Skin epidermis (tissue), 12 donors: ENCODE measurements around the gene WRAP73.

ENCODE experiments used
- H3K27ac ChIP-seq, 21 experiments: fragments of 200-600 bp; sonication (generic) in 11 of 21; one replicate each; pipeline ENCODE4 v1.5.0; 2020; ENCODE audit warnings: mild to moderate bottlenecking in 3 of 21, inconsistent platforms in 2 of 21, moderate library complexity in 2 of 21
- H3K4me3 ChIP-seq, 7 experiments: fragments of 200-600 bp; sonication (generic) in 2 of 7; one replicate each; pipeline ENCODE4 v1.5.0; 2020; ENCODE audit warnings: inconsistent platforms in 2 of 7, mild to moderate bottlenecking in 2 of 7, moderate library complexity in 1 of 7

WRAP73 gene

DNA sequence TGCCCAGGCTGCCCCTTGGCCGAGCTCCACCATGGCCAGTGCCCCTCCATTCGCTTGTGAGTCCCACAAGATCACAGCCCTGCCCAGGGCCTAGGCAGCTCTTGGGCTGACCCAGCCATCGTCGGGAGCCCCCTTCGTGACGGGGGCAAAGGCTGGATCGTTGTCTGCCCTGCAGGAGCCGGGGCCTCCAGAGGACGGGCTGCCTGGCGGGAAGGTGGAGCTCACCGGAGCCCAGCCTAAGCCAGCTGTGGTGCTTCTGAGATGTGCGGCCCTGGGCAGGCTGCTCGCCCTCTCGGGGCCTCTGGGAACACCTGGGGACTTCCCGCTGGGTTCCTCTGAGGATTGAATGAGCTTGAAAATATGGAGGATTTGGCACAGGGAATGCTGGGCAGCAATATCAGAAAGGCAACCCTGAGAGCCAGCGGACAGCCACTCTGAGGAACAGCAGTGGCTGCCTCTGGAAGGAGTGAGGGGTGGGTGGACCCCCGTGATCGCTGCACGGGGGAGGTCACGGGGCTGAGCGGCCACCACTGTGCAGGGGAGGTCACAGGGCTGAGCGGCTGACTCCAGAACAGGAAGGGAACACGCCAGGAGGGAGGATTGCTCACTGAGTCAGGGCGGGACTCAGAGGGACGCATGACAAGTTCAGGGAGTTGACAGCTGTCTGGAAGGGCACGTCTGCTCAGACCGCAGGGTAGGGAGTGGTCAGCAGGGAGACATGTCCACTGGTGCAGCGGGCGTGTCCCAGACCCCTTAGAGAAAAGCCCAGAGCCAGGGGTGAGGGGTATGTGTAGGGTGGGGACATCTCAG is 21.7 kb upstream of the WRAP73 start:
- no peak overlapping the region for H3K27ac ChIP-seq
- no peak overlapping the region for H3K4me3 ChIP-seq

DNA sequence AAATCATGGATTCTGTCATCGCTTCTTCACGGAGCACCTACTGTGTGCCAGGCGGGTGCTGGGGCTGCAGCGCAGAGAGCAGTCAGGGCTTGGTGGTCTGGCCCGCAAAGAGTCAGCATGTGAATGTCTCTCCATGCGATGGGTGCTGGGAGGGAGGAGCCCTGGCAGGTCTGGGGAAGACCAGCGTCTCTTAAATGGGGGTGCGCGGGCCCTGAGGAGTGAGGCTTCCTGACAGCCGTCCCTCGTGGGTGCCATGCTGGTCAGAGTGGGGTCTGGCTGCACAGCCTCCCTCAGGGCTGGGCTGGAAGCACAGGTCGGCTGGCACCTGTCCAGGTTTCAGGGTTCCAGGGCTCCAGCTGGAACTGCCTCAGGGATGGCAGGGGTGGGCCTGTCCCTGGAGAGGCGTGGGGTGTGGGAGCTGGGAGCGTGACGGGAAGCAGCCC is 20.9 kb upstream of the WRAP73 start:
- no peak overlapping the region for H3K27ac ChIP-seq
- H3K4me3 ChIP-seq: no peak overlapping the region

DNA sequence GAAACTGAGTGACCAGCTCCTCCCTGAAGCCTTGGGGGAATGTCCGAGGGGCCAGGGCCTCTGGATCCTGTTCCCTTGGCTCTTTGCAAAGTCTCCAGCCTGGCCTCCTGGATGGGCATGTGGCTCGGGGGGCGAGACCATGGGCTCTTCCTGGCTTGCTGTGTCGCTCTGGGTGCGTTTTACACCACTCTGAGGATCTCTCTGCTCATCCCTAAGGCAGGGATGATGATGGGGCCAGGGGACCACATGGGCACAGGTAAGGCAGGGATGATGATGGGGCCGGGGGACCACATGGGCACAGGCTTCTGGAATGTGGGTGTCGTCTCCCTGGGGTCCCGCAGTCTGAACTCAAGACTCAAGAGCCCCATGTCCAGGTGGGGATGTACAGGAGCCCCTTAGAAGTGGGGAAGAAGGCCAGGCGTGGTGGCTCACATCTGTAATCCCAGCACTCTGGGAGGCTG is 20.1 kb upstream of the WRAP73 start:
- Histone ChIP-seq H3K4me3 (no peak overlapping the region), H3K27ac (no peak overlapping the region)

DNA sequence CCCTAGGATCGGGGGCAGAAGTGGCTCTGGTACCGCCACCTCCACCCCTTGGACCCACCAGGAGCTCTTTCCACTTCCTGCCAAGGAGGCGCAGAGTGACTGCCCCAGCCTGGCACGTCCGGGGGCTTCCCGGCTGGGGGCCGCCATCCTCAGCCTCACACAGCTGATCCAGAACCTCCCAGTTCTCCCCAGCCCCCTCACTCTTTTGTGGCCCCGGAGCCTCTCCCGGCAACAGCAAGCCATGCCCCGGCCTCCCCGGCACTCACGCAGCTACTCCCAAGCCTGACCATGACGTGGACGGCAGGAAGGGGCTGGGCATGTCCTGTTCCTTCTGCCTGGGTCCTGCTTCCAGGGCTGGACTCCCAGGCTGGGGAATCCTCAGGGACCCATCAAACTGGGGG is 19.5 kb upstream of the WRAP73 start:
- Histone ChIP-seq H3K27ac (no peak overlapping the region), H3K4me3 (no peak overlapping the region)

DNA sequence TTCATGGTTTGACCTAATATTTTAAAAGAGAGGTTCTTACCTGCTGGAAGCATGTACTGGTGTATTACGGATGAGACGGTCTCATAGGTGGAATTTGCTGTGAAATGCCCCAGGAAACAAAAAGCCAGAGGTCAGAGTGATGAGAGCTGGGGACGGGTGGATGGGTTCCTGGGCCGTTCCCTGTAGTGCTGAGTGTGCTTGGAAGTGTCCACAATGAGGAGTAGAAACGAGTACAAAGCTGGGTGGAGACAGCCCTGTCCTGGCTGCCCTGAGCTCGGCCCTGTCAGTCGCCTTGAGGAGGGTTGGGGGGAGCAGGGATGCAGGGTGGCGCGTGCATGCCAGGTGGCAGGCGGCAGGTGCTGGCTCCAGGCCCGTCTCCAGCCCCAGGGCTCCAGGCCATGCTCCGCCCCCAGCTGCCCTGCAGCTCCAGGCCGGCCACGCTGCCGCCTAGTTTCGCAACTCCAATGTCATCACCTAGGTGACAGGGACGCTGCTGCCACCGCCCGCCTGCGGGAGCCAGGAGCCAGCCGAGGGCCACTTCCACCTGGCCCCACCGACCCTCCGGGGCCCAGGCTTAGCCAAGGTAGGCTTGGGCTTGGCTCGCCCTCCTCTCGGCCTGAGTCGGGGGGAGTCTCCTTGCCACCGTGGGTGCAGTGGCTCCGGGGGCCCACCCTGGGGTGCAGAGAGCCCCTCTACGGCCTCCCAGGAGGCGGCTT is 18.8 kb upstream of the WRAP73 start:
- Histone ChIP-seq H3K27ac (no peak overlapping the region), H3K4me3 (no peak overlapping the region)

DNA sequence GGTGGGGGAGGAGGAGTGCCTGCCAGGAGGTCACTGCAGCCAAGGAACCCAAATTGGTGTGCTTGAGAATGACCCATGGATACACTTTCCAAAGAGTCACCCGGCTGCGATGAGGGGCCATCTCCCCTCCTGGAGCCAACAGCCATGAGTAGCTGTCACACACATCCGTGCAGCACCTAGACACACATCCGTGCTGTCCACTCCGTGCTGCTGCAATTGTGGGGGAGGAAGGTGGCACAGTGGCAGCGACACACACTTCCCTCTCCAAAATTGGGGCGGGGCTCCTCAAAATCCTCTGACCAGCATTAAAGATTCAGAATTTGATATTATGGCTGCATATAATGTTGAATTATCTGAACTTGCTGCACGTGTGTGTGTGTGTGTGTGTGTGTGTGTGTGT is 18.2 kb upstream of the WRAP73 start:
- no peak overlapping the region for H3K4me3 ChIP-seq

DNA sequence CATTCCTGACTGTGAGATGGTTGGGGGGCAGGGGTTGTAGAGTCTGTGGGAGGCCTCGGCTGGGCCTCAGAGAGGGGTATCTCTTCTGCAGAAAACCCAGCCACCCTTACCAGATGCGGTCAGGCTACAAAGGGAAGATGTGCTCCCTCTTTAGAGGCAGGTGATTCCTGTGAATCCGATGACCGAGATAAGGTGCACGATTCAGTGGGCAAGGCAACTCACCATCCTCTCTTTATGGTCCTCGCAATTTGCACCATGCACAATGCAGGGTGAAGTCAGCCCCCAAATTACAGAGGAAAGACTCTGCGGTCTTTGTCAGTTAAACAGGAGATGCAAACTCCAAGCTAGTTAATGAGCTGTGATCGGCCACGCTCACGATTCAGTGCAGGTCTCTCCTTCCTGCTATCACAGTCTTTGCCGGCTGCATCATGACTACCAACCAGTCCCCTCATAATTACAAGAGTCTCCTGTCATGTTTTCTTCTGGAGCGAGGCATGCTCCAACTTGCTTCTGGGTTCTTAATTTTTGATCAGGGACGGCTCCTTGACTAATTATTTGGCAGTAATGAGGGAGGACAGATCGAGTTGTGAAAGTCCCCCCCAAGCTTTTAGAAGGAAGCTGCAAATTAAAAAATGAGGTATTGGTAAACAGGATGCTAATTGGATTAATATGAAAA is 14.9 kb upstream of the WRAP73 start:
- H3K4me3 ChIP-seq: no peak overlapping the region
- no peak overlapping the region for H3K27ac ChIP-seq

More for the DNA sequence above, 18.2 kb upstream of the WRAP73 start:
- H3K27ac ChIP-seq: no peak overlapping the region

DNA sequence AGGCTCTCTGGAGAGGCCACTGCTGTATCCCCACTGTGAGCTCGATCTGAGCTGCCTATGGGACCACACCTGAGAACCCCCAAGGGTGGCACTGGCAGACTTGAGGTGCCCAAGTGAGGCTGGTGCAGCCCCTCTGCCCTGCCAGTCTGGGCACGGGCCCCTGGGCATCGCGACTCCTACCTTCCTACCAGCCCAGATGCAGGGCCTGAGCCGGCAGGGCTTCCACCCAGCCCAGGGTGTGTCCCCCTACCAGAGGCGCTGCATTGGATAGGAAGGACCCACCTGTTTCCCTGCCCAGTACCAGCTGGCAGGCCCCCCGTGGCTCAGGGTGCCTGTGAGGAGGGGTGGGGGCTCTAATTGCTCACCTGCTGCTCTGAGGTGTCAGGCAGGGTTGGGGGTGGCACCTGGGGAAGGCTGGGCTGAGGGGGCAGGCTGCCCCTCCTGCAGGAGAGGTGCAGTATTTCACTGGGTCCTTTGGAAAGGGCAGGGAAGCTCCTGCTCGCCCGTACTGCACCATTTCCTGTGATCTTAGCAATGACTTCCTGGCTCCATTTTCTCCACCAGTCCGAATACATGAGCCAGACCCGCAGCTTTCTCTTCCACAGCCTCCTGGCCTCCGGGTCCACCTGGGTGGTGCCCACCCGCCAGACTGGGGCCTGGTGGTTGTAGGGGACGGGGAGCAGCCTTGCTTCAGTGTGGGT is 14.2 kb upstream of the WRAP73 start:
- Histone ChIP-seq H3K27ac (no peak overlapping the region), H3K4me3 (no peak overlapping the region)

DNA sequence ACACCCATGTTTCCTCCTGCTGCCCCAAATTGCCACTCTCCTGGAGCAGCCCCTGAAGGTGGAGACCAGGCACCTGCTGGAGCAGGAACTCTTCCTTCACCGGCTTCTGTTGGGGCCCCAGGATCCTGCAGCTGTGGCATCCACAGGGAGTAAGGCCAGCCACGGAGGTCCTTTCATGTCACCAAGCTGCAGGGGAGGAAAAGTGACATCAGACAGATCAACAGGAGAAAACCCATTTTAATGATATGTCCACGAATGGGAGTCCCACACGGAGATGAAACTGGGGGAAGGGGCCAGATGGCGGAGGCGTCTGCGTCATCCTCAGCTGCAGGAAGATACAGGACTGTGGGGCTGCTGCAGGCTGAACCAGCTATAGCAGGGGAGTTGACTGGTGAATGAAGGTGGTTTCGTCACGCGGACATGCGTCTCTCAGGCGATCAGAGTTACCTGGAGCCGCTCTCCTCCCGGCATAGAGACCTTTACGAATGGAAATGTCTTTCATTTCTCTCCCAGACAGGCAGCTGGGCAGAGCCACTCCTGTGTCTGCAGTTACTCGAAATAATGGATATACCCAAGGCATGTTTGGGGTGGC is 12.3 kb upstream of the WRAP73 start:
- Histone ChIP-seq H3K27ac (no peak overlapping the region), H3K4me3 (no peak overlapping the region)

DNA sequence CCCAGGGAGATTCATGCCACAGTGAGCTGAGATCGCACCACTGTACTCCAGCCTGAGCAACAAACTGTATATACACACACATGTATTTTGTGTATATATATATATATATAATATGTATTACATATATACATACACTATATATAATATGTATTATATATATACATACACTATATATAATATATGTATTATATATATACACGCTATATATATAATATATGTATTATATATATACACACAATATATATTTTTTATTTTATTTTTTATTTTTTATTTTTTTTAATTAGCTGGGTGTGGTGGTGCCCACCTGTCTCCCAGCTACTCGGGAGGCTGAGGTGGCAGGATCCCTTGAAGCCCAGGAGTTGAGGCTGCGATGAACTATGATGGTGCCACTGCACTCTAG is 11.7 kb upstream of the WRAP73 start:
- Histone ChIP-seq H3K4me3 (no peak overlapping the region), H3K27ac (no peak overlapping the region)

DNA sequence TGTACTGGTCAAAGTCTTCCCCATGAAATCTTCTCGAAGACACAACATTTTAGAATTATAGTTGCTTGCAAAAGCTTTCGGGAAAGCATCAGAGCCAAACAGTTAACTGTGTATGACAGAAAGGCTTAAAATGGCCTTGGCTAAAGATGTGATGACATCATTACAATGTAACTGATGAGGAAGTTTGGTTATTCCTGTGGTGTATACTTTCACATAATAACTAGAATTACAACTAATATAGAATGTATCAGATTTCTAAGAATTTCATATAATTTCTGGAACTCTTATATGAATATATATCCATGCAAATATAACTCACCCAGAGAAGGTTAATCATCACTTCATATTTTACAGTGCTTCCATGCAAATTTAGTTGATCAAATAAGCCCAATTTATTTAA is 10.8 kb upstream of the WRAP73 start:
- Histone ChIP-seq H3K27ac (no peak overlapping the region), H3K4me3 (no peak overlapping the region)

DNA sequence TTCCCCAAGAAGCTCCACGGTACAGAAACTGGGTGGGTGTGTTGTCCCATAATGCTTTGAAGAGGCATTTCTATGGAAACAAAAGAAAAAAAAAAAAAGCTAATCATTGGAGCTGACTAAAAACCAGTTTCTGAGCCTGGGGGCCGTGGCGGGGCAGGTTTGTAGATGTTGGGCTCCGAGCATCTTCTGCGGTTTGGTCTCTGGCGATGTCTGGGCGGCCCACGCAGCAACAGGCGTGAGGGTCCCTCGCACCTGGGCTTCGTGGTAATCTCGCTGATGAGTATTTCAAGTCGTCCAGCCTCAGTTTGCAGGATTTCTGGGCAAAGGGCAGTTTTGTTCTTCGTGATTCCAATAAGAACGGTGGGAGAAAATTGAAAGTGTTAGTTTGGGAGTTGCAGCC is 9.2 kb upstream of the WRAP73 start:
- Histone ChIP-seq H3K4me3 (no peak overlapping the region), H3K27ac (no peak overlapping the region)

DNA sequence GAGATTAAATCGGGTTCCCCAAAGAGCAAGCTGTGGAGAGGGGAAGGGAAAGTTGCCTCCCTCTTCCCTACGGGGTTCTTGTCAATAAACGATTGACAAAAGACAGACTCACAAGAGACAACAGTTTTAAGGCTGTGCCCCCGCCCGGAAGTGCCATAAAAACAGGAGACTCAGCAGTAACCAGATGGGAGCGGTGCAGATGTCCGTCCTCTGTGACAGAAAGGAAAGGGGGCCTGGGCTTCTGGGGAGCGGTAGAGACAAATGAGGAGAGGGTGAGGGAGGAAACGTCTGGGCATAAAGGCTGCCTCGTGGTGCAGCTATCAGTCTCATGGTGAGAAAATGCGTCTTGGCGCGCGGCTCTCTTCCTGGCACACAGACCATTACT is 8.3 kb upstream of the WRAP73 start:
- no peak overlapping the region for H3K27ac ChIP-seq
- no peak overlapping the region for H3K4me3 ChIP-seq

DNA sequence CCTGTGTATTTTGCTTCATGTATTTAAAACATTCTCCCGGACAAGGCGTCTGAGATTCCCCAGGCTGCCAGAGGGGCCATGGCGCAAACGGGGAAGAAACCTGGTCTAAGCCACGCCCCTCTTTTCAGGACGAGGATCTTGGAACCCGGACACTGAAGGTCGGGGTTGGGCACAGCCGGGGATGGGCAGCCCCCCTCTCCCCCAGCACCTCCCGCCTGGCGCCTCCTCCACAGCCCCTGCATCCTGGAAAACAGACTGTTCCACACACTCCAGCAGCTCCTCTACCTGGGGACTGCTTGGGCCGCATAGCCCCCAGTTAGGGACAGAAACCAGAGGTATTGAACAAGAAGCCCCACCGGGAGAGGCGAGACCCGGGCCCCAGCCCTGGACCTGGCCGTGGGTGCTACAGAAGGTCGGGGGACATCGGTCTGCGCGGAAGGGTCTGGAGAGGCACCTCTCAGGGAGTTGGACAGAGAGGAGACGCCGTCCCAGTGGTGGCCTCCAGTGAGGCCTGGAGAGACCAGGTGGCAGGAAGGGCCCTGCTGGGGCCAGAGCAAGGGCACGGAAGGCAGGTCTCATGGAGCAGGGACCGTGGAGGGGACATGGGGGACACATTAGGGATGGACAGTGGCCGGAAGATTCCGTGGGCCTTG is 7.8 kb upstream of the WRAP73 start:
- H3K4me3 ChIP-seq: no peak overlapping the region
- H3K27ac ChIP-seq: no peak overlapping the region

DNA sequence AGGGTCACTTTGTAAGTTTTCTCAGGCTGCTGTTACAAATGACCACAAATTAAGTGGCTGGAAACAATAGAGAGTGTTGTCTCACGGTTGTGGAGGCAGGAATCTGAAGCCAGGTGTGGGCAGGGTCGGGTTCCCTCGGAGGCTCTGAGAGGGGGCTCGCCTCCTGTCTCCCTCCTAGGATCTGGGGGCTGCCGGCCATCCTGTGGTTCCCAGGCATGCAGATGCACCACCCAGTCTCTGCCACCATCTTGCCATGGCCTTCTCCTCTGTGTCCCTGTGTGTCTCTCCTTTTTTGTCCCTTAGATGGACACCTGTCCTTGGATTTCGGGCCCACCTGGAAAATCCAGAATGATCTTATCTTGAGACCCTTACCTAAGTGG is 7.2 kb upstream of the WRAP73 start:
- Histone ChIP-seq H3K4me3 (no peak overlapping the region), H3K27ac (no peak overlapping the region)

DNA sequence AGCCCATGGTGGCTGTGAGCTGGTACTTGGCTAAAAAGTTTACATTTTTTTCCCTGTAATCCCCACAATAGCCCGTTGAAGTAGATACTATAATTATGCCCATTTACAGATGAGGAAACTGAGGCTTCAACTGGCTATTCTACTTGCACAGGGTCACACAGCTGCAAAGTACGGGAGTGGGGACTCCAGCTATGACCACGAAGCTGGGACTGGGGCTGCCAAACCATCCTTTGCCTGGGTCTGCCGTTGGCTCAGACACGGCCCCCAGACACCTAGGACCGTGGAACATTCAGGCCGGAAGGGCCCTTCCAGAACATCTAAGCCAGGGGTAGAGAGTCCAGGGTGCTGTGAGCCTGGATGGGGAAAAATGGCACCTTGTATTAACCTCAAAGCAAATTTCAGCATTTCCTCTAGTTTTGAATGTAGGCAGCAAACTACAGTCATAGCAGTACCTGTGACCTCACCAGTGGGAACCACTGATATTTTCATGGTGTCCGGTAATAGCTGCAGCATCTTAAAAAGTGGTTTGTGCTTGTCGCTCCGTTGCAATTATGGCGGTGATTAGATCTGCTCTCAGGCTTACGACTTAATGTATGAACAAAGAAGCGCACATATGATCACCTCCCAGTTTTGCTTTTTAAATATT is 6.7 kb upstream of the WRAP73 start:
- H3K4me3 ChIP-seq: no peak overlapping the region
- no peak overlapping the region for H3K27ac ChIP-seq

DNA sequence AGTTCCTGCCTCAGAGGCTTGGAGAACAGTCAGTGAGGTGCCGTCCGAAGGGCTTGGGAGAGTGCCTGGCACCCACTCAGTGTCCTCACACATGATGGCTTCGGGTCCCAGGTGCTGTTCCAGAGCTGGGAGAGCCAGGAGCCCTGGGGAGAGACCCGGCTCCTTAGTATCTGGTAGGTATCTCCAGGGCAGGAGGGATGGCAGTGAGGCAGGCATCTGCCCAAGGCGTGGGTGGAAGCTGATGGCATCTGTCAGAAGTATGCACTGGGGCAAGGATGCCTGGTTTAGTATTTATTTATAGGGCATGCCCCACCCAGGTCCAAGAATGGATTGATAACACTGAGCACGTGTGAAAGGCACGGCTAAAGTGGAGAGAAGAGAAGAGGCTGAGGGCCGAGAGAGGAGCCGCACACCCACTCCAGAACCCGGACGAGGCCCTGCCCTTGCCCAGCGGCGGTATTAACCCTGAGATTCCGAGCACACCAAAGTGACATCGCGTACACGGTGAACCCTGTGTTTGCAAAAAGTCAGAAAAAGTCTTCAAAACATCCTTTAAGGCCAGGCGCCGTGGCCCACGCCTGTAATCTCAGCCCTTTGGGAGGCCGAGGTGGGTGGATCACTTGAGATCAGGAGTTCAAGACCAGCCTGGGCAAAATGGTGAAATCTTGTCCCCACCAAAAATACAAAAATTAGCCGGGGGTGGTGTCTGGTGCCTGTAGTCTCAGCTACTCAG is 4.8 kb upstream of the WRAP73 start:
- no peak overlapping the region for H3K4me3 ChIP-seq
- no peak overlapping the region for H3K27ac ChIP-seq

DNA sequence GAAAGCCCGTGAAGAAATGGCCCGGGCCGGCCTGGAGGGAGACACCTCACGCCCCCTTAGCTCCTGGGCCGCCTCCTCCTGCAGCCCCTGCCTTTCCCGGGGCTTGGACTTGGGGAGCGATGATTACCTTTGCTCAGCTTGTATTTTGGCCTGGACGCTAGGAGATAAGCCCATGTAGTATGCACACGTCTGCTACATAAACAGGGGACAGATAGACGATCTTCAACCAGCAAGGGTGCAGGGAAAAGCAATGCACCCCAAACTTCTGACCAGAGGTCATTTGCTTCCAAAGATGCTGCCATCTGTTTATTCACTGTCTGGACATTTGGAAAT is 3.3 kb upstream of the WRAP73 start:
- Histone ChIP-seq H3K27ac (no peak overlapping the region), H3K4me3 (peak overlapping the region in 4 of 7 experiments; percentile 22 to 48 (median 28))
